Loucy (cell line): ENCODE measurements around the gene DGKI.

Experiments used
- EZH2phosphoT487 ChIP-seq: fragments of 200-600 bp; IDR thresholded peaks from 2 replicates; pipeline ENCODE4 v1.6.1; 2018; ENCODE audit warnings: antibody characterized with exemption, mild to moderate bottlenecking, moderate library complexity, borderline replicate concordance
- TF ChIP-seq, protein P1 (sequence below): fragments of 200-600 bp; sonication (generic); conservative IDR thresholded peaks from 2 replicates; pipeline ENCODE4 v1.5.1; 2014; ENCODE audit warnings: mild to moderate bottlenecking, antibody characterized with exemption, low read length

DNA sequence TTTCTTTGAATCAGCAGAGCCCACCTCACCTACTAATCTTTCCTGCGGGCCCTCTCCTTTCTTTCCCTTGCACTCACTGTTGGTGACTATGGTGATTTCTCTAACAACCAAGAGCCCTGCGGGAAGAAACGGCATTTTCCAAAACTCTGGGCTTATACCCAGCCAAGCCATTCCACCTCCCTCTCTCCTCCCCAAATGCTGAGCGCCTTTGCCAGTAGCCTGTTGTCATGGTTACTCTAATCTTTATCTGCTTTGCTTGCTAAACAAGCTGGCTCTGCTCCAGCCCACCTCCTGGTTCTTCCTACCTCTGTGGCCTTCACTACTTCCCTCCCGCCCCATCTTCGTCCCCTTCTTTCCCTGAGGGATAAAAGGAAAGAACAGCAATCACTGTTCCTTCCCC is 86.7 kb downstream of the DGKI start:
- TF ChIP-seq, protein P1, sequence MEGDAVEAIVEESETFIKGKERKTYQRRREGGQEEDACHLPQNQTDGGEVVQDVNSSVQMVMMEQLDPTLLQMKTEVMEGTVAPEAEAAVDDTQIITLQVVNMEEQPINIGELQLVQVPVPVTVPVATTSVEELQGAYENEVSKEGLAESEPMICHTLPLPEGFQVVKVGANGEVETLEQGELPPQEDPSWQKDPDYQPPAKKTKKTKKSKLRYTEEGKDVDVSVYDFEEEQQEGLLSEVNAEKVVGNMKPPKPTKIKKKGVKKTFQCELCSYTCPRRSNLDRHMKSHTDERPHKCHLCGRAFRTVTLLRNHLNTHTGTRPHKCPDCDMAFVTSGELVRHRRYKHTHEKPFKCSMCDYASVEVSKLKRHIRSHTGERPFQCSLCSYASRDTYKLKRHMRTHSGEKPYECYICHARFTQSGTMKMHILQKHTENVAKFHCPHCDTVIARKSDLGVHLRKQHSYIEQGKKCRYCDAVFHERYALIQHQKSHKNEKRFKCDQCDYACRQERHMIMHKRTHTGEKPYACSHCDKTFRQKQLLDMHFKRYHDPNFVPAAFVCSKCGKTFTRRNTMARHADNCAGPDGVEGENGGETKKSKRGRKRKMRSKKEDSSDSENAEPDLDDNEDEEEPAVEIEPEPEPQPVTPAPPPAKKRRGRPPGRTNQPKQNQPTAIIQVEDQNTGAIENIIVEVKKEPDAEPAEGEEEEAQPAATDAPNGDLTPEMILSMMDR: no peak
- no peak for TF ChIP-seq EZH2phosphoT487
